Fibroblast of skin of abdomen (primary cell): ENCODE data around the gene ZNF778.

Source experiments
- DNase-seq: peaks from one replicate; pipeline ENCODE4 v3.0.0-alpha.2; 2013

The ZNF778 gene

GRCh38 chr16:89194340-89195311, 22.9 kb upstream of the ZNF778 start:
- DNase-seq: no peak

- DNase-seq: no peak
Measured at GRCh38 chr16:89195521-89196171, 21.9 kb upstream of the ZNF778 start.

- no peak for DNase-seq
Measured at GRCh38 chr16:89197033-89197632, 20.4 kb upstream of the ZNF778 start.

DNA sequence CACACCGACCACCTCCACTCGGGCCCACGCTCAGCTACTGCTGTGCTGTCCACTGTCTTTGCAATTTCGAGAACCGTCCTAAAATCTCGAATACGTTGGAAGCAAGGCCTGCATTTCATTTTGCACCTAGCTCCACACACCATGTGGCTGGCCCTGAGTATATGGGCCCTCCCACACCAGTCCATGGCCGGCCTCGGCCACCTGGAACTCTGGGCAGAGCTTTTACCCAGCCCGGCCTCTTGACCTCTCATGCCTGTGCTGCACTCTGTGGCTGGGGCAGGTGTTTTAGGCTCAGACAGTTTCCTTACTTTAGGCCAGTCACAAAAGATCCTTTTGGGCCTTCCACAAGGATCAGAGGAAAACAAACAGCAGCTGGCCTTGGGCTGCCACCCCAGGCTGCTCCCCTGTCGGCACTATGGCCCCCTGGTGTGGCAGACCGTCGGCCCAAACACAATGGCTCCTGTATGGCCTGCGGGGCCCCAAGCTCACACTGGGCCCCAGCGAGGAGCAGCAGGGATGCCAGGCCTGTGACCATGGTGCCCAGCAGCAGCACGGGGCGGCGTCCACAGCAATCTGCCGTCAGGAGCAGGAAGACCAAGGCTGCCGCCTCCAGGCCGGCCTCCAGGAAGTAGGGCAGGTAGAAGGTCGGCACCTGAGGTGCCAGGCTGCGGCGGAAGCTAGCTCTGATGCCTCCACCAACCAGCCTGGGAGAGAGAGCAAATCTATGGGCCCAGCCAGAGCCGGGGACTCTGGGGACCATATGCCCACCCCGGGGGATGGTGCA, 19.7 kb upstream of the ZNF778 start:
- DNase-seq: no peak

- DNase-seq: no peak
Measured at GRCh38 chr16:89198417-89199240, 18.9 kb upstream of the ZNF778 start.

- DNase-seq: no peak
Measured at GRCh38 chr16:89199241-89200123, 18.0 kb upstream of the ZNF778 start.

GRCh38 chr16:89200124-89200849, 17.2 kb upstream of the ZNF778 start, which contains the start of gene SLC22A31:
SLC22A31 (minus strand) TSS chr16:89200537; CDS start chr16:89200501, 36 bp downstream.
- DNase-seq: no peak

DNA sequence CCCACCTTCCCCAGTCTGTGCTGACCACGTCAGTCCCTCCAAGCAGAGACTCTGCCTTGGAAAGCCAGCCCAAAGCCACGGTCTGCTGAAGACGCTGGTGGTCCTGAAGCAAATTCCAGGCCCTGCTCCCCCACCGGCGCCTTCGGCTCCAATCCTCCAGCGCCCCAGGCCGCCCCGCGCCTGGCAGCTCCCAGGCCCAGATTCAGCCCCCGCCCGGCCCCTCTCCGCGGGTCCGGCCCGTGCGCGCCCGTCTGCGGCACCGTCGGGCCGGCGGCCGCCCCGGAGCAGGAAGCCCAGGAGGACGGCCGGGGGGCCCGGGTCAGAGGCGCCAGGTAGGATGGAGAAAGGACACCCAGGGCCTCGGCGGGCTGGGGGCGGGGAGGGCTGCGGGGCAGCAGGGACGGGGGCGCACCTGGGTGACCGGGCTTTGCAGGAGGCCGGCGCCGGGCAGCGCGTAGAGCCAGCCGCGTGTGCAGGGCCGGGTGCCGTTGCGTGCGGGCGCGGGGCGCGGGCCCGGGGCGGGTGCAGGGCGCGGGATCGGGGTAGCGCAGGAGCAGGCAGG, 16.6 kb upstream of the ZNF778 start:
- DNase-seq: no peak

- peak; percentile 54 for DNase-seq
Measured at GRCh38 chr16:89201439-89202377, 15.8 kb upstream of the ZNF778 start.

DNA sequence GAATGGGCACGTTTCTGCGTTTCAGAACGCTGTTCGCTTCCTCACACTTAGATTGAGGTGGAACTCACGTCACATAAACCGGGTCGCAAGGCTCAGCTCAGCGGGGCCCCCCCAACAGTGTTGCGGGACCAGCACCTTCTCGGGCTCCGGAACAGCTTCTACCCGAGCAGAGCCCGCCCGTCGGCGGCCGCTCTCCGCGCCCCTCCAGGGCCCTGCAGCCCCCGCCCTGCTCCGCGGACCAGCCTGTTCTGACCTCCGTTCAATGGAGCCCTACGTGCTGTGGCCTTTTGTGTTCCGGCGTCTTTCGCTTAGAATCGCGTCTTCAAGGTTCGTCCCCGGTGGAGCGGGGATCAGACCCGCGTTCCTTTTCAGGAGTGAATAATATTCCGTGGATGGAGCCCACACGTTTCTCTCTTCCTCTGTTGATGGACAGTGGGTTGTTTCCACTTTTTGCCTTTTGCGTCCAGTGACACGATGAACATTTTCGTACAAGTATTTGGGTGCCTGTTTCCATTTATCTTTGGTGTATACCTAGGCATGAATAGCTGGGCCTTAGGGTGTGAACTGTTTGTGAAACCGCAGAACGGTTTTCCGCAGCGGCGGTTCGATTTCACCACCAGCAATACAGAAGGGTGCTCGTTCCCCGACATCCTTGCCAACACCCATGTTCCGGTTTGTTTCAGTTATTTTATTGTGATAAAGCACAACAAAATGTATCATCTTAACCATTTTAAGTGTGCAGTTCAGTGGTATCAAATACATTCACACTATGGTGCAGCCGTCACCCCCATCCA, 14.9 kb upstream of the ZNF778 start:
- DNase-seq: no peak

GRCh38 chr16:89207993-89208392, 9.5 kb upstream of the ZNF778 start:
- DNase-seq: no peak

- DNase-seq: no peak
Measured at GRCh38 chr16:89209522-89210044, 7.9 kb upstream of the ZNF778 start.

GRCh38 chr16:89210165-89210903, 7.2 kb upstream of the ZNF778 start:
- no peak for DNase-seq

- peak; percentile 52 for DNase-seq
Measured at GRCh38 chr16:89210904-89211515, 6.5 kb upstream of the ZNF778 start.

GRCh38 chr16:89216315-89217137, 977 bp upstream of the ZNF778 start:
- DNase-seq: peak; percentile 68
